NT2/D1 (cell line): ENCODE results near the gene HNRNPC.

ENCODE experiments used
- YY1 ChIP-seq: IDR thresholded peaks from 2 replicates; pipeline ENCODE4 v1.6.1; 2011; ENCODE audit not compliant: insufficient read length, insufficient read depth
- ZNF274 ChIP-seq: IDR thresholded peaks from 2 replicates; pipeline ENCODE4 v1.6.1; 2011; ENCODE audit warnings: mild to moderate bottlenecking, low read depth, low read length

DNA sequence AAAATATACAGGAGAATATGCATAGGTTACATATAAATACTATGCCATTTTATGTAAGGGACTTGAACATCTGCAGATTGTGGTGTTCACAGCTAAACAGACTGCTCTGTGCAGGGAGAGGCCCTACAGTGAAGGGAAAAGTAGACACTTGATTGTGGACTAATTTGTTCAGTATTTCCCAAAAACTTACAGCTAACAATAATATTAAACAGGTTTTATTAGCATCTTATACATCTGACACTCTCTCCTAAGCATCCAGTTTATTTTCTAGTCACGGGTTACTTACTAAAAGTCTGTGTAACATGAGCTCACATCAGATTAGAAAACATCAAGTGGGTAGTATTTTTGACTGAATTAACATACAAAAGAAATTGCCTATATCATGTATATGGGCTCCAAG, 60.1 kb downstream of the HNRNPC start:
- no peak for TF ChIP-seq ZNF274
- no peak for TF ChIP-seq YY1
